ENCODE measurements around the gene IL32.
"Not testable (repeated sequence)": the region's sequence is repeated elsewhere in the genome, so short reads cannot be mapped to it uniquely, and the experiment has no call there.

The IL32 gene

DNA sequence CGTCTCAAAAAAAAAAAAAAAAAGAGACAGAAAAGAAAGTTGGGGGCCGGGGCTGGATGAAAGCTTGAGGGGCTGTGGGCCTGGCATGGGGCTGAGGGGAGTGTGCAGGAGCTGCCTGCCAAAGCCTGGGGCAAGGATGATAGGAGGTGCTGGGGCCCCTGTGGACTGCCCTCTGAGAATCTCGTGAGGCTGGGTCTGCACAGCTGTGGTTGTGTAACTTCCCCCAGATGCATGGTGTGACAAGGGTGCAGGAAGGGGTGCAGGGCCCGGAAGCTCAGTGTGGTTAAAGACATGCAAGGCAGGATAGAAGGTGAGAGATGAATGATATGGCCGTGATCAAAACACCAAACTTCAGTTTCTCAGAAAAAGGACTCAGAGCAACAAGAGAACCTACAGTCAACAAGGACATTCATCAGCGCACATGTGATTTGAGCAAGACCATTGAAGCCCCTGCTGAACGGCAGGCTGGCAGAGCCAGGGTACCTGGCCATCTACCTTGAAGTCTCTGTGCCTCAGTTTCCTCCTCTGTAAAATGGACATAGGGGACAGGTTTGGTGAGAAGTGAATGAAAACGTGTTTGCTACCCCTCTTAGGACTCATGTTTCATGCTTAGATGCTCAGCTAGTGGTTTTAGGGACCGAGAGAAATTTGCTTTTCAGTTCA lies 9.6 kb downstream of the IL32 start:
- peaks cover 43% of the 10 kb centered on the region for H3K36me3 Mint-ChIP-seq (ENCODE audit: insufficient read depth)
- H3K27ac Mint-ChIP-seq: peak overlapping the region; percentile 93 to 99
- ATAC-seq (replicated peaks) (peak; percentile 90), DNase-seq (peak; percentile 78 to 82 (median 81))
- H3K4me3 Mint-ChIP-seq: peak overlapping the region; percentile 80 to 94
- no peaks in the 10 kb centered on the region for H3K9me3 Mint-ChIP-seq
- H3K4me1 Mint-ChIP-seq (ENCODE audit: low read depth in 2 of 2): peaks cover 79 to 83% of the 10 kb centered on the region in 2 donors
- no peaks in the 10 kb centered on the region for H3K27me3 Mint-ChIP-seq

DNA sequence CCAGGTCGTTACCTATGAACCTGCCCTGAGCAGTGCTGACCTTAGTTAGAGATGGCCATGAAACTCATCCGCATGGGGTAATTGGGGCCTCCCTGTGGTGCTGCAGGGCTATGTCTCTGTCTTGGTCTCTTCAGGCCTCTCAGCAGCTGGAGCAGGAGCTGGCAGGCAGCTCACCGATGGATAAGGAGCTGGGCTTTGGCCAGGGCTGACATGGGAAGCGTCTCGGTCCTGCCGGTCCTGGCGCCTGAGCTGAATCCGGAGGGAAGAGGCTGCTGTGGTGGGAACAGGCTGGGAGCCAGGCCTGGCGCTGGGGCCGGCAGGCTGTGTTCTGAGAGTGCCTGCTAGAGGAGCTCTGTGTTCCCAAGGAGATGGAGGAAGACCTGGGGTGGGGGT lies 10.1 kb downstream of the IL32 start:
- Mint-ChIP-seq H3K27me3 (no peaks in the 10 kb centered on the region), H3K9me3 (no peaks in the 10 kb centered on the region), H3K36me3 (ENCODE audit: insufficient read depth) (peaks cover 38% of the 10 kb centered on the region), H3K4me3 (peak overlapping the region; percentile 80 to 94), H3K4me1 (ENCODE audit: low read depth in 2 of 2) (peaks cover 76 to 81% of the 10 kb centered on the region in 2 donors), H3K27ac (peak overlapping the region; percentile 93 to 99)
- DNase-seq: no peak
- peak; percentile 9 for ATAC-seq (replicated peaks)

DNA sequence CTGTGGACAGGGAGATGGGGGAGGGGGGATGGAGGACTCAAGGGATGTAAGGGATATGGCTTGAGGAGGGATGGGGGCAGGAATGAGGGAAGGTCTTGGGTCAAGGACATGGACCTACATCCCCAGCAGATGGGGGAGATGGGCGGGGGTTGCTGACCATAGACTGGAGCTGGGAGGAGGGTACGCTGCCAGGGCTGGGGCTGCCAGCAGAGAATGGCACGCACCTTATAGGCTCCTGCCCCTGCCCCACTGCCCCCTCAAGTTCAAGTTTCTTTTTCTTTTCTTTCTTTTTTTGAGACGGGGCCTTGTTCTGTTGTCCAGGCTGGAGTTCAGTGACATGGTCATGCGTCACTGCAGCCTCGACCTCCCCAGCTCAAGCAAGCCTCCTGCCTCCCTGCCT lies 10.5 kb downstream of the IL32 start:
- Mint-ChIP-seq H3K4me1 (ENCODE audit: low read depth in 2 of 2) (peaks cover 75 to 78% of the 10 kb centered on the region in 2 donors), H3K36me3 (ENCODE audit: insufficient read depth) (peaks cover 34% of the 10 kb centered on the region), H3K4me3 (peak overlapping the region; percentile 80 to 94), H3K27ac (peak overlapping the region; percentile 93 to 99)
- H3K9me3 Mint-ChIP-seq; ATAC-seq (replicated peaks); DNase-seq; H3K27me3 Mint-ChIP-seq: not testable (repeated sequence)

DNA sequence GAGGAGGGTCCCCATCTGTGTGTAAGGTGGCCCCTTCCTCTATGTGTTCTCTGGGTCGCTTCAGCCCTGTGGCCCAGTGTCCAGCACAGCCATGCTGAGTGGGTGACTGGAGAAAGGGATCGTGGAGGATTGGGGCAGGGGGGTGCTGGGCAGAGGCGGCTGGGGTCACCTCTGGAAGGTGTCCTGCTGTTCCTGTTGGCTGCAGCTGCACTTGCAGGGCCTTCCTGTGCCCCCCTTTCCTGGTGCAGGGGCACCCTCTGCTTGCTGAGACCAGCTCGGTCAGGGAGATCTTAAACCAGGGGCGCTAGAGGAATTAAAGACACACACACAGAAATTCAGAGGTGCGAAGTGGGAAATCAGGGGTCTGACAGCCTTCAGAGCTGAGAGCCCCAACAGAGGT lies 11.1 kb downstream of the IL32 start:
- Mint-ChIP-seq H3K27me3 (no peaks in the 10 kb centered on the region), H3K9me3 (no peaks in the 10 kb centered on the region), H3K4me3 (peak overlapping the region; percentile 80 to 94), H3K36me3 (ENCODE audit: insufficient read depth) (peaks cover 30% of the 10 kb centered on the region), H3K27ac (peak overlapping the region; percentile 93 to 99), H3K4me1 (ENCODE audit: low read depth in 2 of 2) (peaks cover 71 to 72% of the 10 kb centered on the region in 2 donors)
- DNase-seq (no peak), ATAC-seq (replicated peaks) (no peak)

DNA sequence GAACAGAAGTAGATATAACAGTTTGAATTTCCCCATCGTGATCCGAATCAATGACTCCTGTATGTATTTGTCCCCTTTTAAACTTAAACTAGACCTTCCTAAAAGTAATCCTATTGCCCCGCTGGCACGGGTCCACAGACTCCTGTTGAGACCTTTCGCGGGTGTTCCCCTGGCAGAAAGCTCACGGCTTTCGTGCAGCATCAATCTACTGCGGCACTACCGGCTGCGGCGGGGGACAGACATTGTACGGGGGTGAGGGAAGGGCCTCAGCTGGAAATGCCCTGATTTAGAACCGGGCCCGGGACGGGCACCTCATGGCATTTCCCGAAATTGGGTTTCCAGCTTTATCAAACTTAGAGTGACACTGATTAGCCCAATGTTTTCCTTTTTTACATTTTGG lies 14.6 kb downstream of the IL32 start:
- Mint-ChIP-seq H3K4me1 (ENCODE audit: low read depth in 2 of 2) (peaks cover 48 to 51% of the 10 kb centered on the region in 2 donors), H3K27ac (peak overlapping the region; percentile 75 to 85), H3K27me3 (no peaks in the 10 kb centered on the region), H3K4me3 (peak overlapping the region; percentile 8 to 31), H3K36me3 (ENCODE audit: insufficient read depth) (peaks cover 11% of the 10 kb centered on the region), H3K9me3 (no peaks in the 10 kb centered on the region)
- no peak for ATAC-seq (replicated peaks)
- no peak for DNase-seq

DNA sequence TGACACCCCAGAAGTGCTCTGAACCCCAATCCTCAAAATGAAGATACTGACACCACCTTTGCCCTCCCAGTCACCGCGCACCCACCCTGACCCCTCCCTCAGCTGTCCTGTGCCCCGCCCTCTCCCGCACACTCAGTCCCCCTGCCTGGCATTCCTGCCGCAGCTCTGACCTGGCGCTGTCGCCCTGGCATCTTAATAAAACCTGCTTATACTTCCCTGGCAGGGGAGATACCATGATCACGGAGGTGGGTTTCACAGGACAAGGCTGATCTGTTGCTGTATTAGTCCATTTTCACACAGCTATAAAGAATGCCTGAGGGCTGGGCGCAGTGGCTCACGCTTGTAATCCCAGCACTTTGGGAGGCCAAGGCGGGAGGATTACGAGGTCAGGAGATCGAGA lies 16.5 kb downstream of the IL32 start:
- DNase-seq; H3K4me3 Mint-ChIP-seq; H3K36me3 Mint-ChIP-seq (ENCODE audit: insufficient read depth); H3K9me3 Mint-ChIP-seq; ATAC-seq (replicated peaks); H3K27ac Mint-ChIP-seq; H3K27me3 Mint-ChIP-seq: not testable (repeated sequence)
- peaks cover 36 to 38% of the 10 kb centered on the region in 2 donors for H3K4me1 Mint-ChIP-seq (ENCODE audit: low read depth in 2 of 2)

DNA sequence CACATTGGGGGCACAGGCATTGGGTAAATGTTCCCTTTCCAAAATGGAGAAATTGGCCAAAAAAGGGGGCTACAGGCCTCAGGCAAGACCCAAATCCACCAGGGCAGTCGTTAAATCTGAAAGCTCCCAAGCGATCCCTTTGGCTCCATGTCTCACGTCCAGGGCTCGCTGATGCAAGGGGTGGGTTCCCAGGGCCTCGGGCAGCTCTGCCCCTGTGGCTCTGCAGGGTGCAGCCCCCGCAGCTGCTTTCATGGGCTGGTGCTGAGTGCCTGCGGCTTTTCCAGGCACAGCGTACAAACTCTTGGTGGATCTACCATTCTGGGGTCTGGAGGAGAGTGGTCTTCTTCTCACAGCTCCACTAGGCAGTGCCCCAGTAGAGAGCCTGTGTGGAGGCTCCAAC lies 18.0 kb downstream of the IL32 start:
- ATAC-seq (replicated peaks); H3K9me3 Mint-ChIP-seq; H3K4me3 Mint-ChIP-seq; H3K27me3 Mint-ChIP-seq; H3K36me3 Mint-ChIP-seq (ENCODE audit: insufficient read depth); DNase-seq; H3K27ac Mint-ChIP-seq: not testable (repeated sequence)
- peaks cover 34 to 36% of the 10 kb centered on the region in 2 donors for H3K4me1 Mint-ChIP-seq (ENCODE audit: low read depth in 2 of 2)

DNA sequence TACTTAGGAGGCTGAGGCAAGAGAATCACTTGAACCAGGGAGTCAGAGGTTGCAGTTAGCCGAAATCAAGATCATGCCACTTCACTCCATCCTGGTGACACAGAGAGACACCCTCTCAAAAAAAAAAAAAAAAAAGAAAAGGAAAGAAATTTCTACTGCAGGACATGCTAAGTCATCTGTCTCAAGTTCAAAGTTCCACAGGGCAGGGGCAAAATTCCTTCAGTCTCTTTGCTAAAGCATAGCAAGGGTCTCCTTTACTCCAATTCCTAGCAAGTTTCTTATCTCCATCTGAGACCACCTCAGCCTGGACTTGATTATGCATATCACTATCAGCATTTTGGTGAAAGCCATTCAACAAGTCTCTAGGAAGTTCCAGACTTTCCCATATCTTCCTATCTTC lies 19.1 kb downstream of the IL32 start:
- Mint-ChIP-seq H3K27ac (peak overlapping the region; percentile 56 to 70), H3K4me3 (no peak overlapping the region), H3K27me3 (no peaks in the 10 kb centered on the region), H3K36me3 (ENCODE audit: insufficient read depth) (peaks cover 6% of the 10 kb centered on the region), H3K9me3 (no peaks in the 10 kb centered on the region), H3K4me1 (ENCODE audit: low read depth in 2 of 2) (peaks cover 33% of the 10 kb centered on the region in 2 donors)
- no peak for ATAC-seq (replicated peaks)
- no peak for DNase-seq

DNA sequence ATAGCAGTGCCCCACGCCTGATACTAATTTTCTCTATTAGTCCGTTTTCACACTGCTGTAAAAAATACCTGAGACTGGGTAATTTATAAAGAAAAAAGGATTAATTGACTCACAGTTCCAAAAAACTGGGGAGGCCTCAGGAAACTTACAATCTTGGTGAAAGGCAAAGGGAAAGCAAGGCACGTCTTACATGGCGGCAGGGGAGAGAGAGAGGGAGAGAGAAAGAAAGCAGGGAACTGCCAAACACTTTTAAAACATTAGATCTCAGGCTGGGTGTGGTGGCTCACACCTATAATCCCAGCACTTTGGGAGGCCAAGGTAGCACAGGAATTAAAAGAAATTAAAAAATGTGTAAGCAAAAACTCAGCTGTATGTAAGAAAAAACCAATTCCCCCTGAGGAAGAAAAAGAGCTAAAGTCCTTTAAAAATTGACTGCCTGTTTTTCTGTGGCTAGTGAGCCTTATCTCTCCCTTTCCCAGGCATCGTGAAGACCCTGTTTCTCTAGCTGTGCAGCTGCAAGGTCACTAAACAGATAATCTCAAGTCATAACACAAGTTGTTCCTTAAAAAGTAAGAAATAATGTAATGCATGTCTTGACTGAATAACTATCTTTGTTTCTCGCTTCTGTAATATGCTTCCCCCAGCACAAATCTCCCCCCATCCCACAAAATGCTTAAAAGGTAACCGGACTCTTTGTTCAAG lies 19.7 kb downstream of the IL32 start:
- no peak for ATAC-seq (replicated peaks)
- peaks cover 6% of the 10 kb centered on the region for H3K36me3 Mint-ChIP-seq (ENCODE audit: insufficient read depth)
- H3K9me3 Mint-ChIP-seq: no peaks in the 10 kb centered on the region
- no peak for DNase-seq
- peaks cover 27% of the 10 kb centered on the region in 2 donors for H3K4me1 Mint-ChIP-seq (ENCODE audit: low read depth in 2 of 2)
- peak overlapping the region in 1 of 2 donors; percentile 64 for H3K4me3 Mint-ChIP-seq
- H3K27me3 Mint-ChIP-seq: no peaks in the 10 kb centered on the region
- H3K27ac Mint-ChIP-seq: peak overlapping the region in 1 of 2 donors; percentile 56

DNA sequence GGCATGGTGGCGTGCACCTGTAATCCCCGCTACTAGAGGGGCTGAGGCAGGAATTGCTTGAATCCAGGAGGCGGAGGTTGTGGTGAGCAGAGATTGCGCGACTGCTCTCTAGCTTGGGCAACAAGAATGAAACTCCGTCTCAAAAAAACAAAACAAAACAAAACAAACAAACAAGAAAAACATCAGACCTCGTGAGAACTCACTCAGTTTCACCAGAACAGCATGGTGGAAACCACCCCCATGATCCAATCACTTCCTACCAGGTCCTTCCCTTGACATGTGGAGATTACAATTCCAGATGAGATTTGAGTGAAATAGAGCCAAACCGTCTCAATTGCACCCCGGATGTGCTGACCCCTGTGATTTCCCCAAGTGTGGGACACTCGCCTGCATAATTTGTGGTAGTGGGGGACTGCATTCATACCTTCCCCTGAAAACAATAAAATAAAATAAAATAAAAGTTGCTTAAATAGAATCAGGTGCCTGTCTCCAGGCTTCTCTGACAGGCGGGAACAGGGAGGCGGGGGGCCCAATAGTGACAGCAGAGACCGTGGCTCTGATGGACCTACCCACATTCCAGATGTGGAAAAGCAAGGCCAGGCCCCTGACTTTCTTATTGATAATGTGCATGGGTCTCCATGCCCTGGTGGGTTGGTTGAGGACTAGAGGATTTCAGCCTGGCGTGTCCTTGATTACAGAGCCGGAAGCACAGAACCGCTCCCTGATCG lies 20.6 kb downstream of the IL32 start:
- ATAC-seq (replicated peaks) (no peak), DNase-seq (no peak)
- peaks cover 26 to 27% of the 10 kb centered on the region in 2 donors for H3K4me1 Mint-ChIP-seq (ENCODE audit: low read depth in 2 of 2)
- H3K9me3 Mint-ChIP-seq: no peaks in the 10 kb centered on the region
- peak overlapping the region in 1 of 2 donors; percentile 64 for H3K4me3 Mint-ChIP-seq
- no peak overlapping the region for H3K27ac Mint-ChIP-seq
- H3K27me3 Mint-ChIP-seq: no peaks in the 10 kb centered on the region
- peaks cover 6% of the 10 kb centered on the region for H3K36me3 Mint-ChIP-seq (ENCODE audit: insufficient read depth)

DNA sequence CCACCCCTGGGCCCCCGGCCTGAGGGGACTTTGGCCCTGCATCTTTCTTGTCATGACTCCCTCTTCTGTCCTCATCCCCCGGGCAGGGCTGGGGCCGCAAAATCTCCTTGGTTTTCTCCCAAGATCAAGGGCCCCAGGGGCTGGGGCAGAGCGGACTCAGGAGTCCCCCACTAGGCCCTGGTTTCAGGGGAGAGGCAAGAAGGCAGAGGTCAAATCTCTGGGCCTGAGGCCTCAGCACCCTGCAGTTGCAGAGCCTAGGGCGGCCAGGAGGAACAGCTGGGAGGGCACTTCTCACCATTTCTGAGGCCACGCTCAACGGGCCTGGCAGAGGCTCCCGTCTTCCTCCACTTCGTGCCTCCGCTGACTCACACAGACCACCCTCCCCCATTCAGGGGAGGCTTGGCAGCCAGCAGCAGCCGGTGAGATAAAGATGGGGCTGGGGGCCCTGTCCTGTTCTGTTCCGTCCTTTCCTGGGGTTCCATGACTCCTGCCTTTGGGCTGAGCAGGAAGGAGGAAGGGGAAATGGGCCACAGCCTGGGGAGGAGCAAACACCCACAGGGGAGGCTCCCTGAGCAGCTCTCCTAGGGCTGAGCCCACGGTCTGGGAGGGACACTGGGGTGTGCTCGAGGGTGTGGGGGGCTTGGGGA lies 21.3 kb downstream of the IL32 start:
- ATAC-seq (replicated peaks): peak; percentile 31
- H3K4me1 Mint-ChIP-seq (ENCODE audit: low read depth in 2 of 2): peaks cover 27 to 29% of the 10 kb centered on the region in 2 donors
- H3K36me3 Mint-ChIP-seq (ENCODE audit: insufficient read depth): peaks cover 6% of the 10 kb centered on the region
- no peak for DNase-seq
- no peaks in the 10 kb centered on the region for H3K27me3 Mint-ChIP-seq
- peak overlapping the region; percentile 60 to 86 for H3K27ac Mint-ChIP-seq
- peak overlapping the region; percentile 53 to 64 for H3K4me3 Mint-ChIP-seq
- H3K9me3 Mint-ChIP-seq: no peaks in the 10 kb centered on the region

DNA sequence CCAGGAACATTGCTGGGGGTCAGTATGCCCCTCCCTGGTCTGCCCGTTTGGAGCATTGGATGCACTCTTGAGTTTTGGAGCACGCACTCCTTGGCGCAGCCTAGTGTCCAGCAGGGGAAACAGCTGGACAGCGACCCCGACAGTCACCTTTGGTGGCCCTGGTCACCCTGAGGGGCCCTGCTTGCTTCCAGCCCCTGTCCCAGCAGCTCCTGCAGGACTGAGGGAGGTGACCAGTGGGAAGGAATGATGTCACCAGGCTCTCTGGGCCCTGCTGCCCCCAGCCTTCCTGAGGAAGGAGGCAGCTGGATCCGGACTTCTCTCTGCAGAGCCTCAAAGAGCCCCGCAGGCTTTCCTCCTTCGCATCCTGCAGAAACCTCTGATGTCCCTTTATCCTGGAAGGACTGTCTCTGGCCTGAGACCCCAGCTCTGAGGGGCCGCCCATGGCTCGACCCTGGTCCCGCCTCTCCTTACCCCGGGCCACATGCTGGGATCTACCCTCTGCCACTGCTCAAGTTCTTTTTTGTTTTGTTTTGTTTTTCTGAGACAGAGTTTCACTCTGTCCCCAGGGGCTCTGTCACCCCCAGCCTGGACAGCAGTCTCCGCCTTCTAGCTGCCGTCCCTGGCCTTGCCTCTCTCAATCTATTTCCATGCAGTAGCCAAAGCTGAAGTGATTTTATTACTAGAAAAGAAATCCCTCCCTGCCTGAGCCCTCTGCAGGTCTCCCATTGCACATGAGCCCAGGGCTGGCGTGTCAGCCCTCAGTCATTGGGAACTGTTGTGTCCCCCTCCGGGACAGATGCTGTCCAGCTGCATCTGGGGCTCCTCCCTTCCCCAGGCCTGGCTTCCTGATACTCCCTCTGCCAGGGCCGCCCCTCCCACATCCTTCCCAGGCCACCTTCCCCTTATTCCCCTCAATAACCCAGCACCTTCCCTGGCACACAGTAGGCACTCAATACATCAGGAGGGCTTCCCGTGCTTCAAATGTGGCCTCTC lies 22.1 kb downstream of the IL32 start:
- H3K4me1 Mint-ChIP-seq (ENCODE audit: low read depth in 2 of 2): peaks cover 27 to 28% of the 10 kb centered on the region in 2 donors

More for the DNA sequence above, 22.1 kb downstream of the IL32 start:
- H3K27ac Mint-ChIP-seq: peak overlapping the region; percentile 86
- no peak for ATAC-seq (replicated peaks)
- H3K9me3 Mint-ChIP-seq: no peaks in the 10 kb centered on the region
- H3K4me3 Mint-ChIP-seq: peak overlapping the region; percentile 53 to 64
- DNase-seq: no peak
- H3K36me3 Mint-ChIP-seq (ENCODE audit: insufficient read depth): peaks cover 9% of the 10 kb centered on the region
- H3K27me3 Mint-ChIP-seq: no peaks in the 10 kb centered on the region
